Tibial nerve (tissue), 4 donors: Measurements from ENCODE around the gene PARP1.

Experiments used
- CTCF ChIP-seq, 5 experiments: fragments of 200-600 bp in 3 of 5; fragments of 450-650 bp in 2 of 5; sonication (generic) in 3 of 5; IDR thresholded peaks; one replicate each; pipeline ENCODE4 v1.5.1; 2016 to 2019; ENCODE audit warnings: antibody characterized with exemption in 5 of 5, mild to moderate bottlenecking in 3 of 5, moderate library complexity in 2 of 5
- EP300 ChIP-seq, 2 donors: sonication (generic); formaldehyde crosslinking; IDR thresholded peaks; one replicate each; pipeline ENCODE4 v1.6.1; 2017; ENCODE audit warnings: antibody characterized with exemption in 2 of 2, mild to moderate bottlenecking in 1 of 2
- POLR2A ChIP-seq, 2 donors: fragments of 450-650 bp; IDR thresholded peaks; one replicate each; pipeline ENCODE4 v1.6.1; 2017; ENCODE audit warnings: antibody characterized with exemption in 2 of 2, mild to moderate bottlenecking in 2 of 2, moderate library complexity in 2 of 2

GRCh38 chr1:226455843-226456242, 48.0 kb upstream of the PARP1 start:
- TF ChIP-seq CTCF (IDR thresholded peaks at IDR 0.05): no peak
- no peak for TF ChIP-seq POLR2A (IDR thresholded peaks at IDR 0.05)
- no peak for TF ChIP-seq EP300 (IDR thresholded peaks at IDR 0.05)
